Measurements from ENCODE around the gene ABCG8. TPM values are rescaled to one million over a fixed set of nuclear protein-coding genes. Genes with fewer than 3 reads are reported as not detected.

Gene ABCG8
- polyA plus RNA-seq, 1 experiment: not detected

- Histone ChIP-seq H3K27ac (ENCODE audit: low read depth, low read length) (no peak overlapping the region), H3K4me3 (ENCODE audit: low read depth, low read length) (peak overlapping the region; percentile 13; the same call in 1 of the 2 replicates), H3K9me3 (ENCODE audit: control insufficient read depth, insufficient read depth, low read length) (no peaks in the 10 kb centered on the region), H3K27me3 (ENCODE audit: control insufficient read depth, insufficient read depth, low read length) (peaks cover 35% of the 10 kb centered on the region)
- ChIA-PET CTCF (no interaction called here), POLR2A (no interaction called here)
- no peak for TF ChIP-seq CTCF (IDR thresholded peaks at IDR 0.05; ENCODE audit: low read depth, low read length)
- DNase-seq (ENCODE audit: low read depth, low spot score): no peak
Observed at GRCh38 chr2:43831543-43832294, 7.1 kb upstream of the ABCG8 start.

- TF ChIP-seq CTCF (IDR thresholded peaks at IDR 0.05; ENCODE audit: low read depth, low read length): no peak
- no peak for DNase-seq (ENCODE audit: low read depth, low spot score)
Observed at GRCh38 chr2:43832457-43832856, 6.3 kb upstream of the ABCG8 start.

GRCh38 chr2:43837033-43837432 lies 1.7 kb upstream of the ABCG8 start:
- Histone ChIP-seq H3K27me3 (ENCODE audit: control insufficient read depth, insufficient read depth, low read length) (peaks cover 34% of the 10 kb centered on the region), H3K4me3 (ENCODE audit: low read depth, low read length) (no peak overlapping the region), H3K27ac (ENCODE audit: low read depth, low read length) (no peak overlapping the region), H3K9me3 (ENCODE audit: control insufficient read depth, insufficient read depth, low read length) (no peaks in the 10 kb centered on the region)
- no peak for TF ChIP-seq CTCF (IDR thresholded peaks at IDR 0.05; ENCODE audit: low read depth, low read length)
- CTCF ChIA-PET: no interaction called here
- DNase-seq (ENCODE audit: low read depth, low spot score): no peak
- POLR2A ChIA-PET: no interaction called here

More at GRCh38 chr2:43832457-43832856, 6.3 kb upstream of the ABCG8 start:
- H3K4me3 ChIP-seq (ENCODE audit: low read depth, low read length): no peak overlapping the region
- CTCF ChIA-PET: no interaction called here
- no peak overlapping the region for H3K27ac ChIP-seq (ENCODE audit: low read depth, low read length)
- POLR2A ChIA-PET: no interaction called here
- H3K9me3 ChIP-seq (ENCODE audit: control insufficient read depth, insufficient read depth, low read length): no peaks in the 10 kb centered on the region
- peaks cover 35% of the 10 kb centered on the region for H3K27me3 ChIP-seq (ENCODE audit: control insufficient read depth, insufficient read depth, low read length)

- DNase-seq (ENCODE audit: low read depth, low spot score): no peak
- H3K9me3 ChIP-seq (ENCODE audit: control insufficient read depth, insufficient read depth, low read length): no peaks in the 10 kb centered on the region
- CTCF ChIA-PET: no interaction called here
- TF ChIP-seq CTCF (IDR thresholded peaks at IDR 0.05; ENCODE audit: low read depth, low read length): no peak
- H3K27ac ChIP-seq (ENCODE audit: low read depth, low read length): no peak overlapping the region
- H3K4me3 ChIP-seq (ENCODE audit: low read depth, low read length): no peak overlapping the region
- peaks cover 27% of the 10 kb centered on the region for H3K27me3 ChIP-seq (ENCODE audit: control insufficient read depth, insufficient read depth, low read length)
- POLR2A ChIA-PET: no interaction called here
Observed at GRCh38 chr2:43837831-43838559, 776 bp upstream of the ABCG8 start.
